Measurements from ENCODE around the gene ISLR.

DNA sequence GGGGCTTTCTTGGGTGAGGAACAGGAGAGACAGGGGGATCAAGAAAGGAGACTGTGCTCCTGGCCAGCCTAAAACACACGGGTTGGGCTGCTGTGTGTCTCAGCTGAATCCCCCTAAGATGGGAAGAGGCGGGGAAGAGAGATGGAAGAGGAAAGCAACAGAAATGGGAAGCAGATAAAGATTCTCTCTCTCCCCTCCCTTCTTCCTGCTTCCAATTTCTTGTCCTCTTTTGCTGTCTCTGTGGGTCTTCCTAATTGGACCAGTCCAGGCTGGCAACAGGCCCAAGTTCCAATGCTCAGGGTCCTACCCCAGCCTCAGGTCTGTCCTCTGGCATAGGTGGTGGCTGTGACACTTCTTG lies 36.0 kb upstream of the ISLR start:
- TF ChIP-seq EZH2 (IDR thresholded peaks at IDR 0.05; ENCODE audit: insufficient read depth, poor library complexity, severe bottlenecking) (no peak), EZH2phosphoT487 (IDR thresholded peaks at IDR 0.05; ENCODE audit: insufficient read depth, low read depth) (no peak)
